IMR-90 (cell line): Measurements from ENCODE around the gene INPP5E. TPM values are rescaled to one million over a fixed set of nuclear protein-coding genes. Genes with fewer than 3 reads are reported as not detected.

Experiments
- BHLHE40 ChIP-seq: fragments of 150-350 bp; IDR thresholded peaks from 2 replicates; pipeline ENCODE4 v1.6.1; 2016; ENCODE audit warnings: mild to moderate bottlenecking, low read depth, low read length
- CTCF ChIP-seq: conservative IDR thresholded peaks from 2 replicates; pipeline ENCODE4 v1.5.1; 2012; ENCODE audit warnings: mild to moderate bottlenecking, low read depth, low read length, improper control_type of control experiment
- MAZ ChIP-seq: IDR thresholded peaks from 2 replicates; pipeline ENCODE4 v1.6.1; 2012; ENCODE audit warnings: low read depth, mild to moderate bottlenecking, low read length, improper control_type of control experiment, moderate library complexity, borderline replicate concordance
- polyA plus RNA-seq, 3 experiments: library from polyadenylated mRNA; depleted of rRNA; stranded (reverse); fragments of >200 nt; gene quantifications; 2 replicates each; pipeline ENCODE4 v1.2.3, GENCODE V29; 2012; ENCODE audit warnings: low replicate concordance in 1 of 3
- total RNA-seq: library from RNA; depleted of rRNA; stranded (reverse); fragments of >200 nt; gene quantifications from 2 replicates; pipeline ENCODE4 v1.2.3, GENCODE V29; 2012

INPP5E gene
- total and polyA plus RNA-seq, 2 of the 4 experiments (the other 2 are of a cell fraction), result 1.6 to 9.4 TPM

- TF ChIP-seq CTCF (no peak), BHLHE40 (no peak), MAZ (no peak)
These were observed 44.8 kb upstream of the INPP5E start (continued) for GRCh38 chr9:136484153-136485048.
